CD14-positive monocyte (primary cell): Measurements from ENCODE around the gene SIPA1L3. TPM values are rescaled to one million over a fixed set of nuclear protein-coding genes. Genes with fewer than 3 reads are reported as not detected.

Experiments
- DNase-seq, 3 donors: peaks; one replicate each; pipeline ENCODE4 v3.0.0-alpha.2; 2011 to 2022
- H2AFZ ChIP-seq: 2 replicates; pipeline ENCODE4 v1.6.0; 2012; ENCODE audit warnings: mild to moderate bottlenecking, low read depth, low read length, inconsistent platforms; ENCODE audit not compliant: insufficient read depth, poor library complexity, severe bottlenecking
- H3K27ac ChIP-seq, 2 donors: 1 replicate in 1 of 2; 2 replicates in 1 of 2; pipeline ENCODE4 v1.5.1; 2012 to 2013; ENCODE audit warnings: low read length in 2 of 2, control low read depth in 1 of 2, inconsistent platforms in 1 of 2, low read depth in 1 of 2, mild to moderate bottlenecking in 1 of 2
- H3K27me3 ChIP-seq, 2 donors: one replicate each; pipeline versions ENCODE4 v1.6.0 to v1.6.1; 2011 to 2013; ENCODE audit warnings: low read length in 2 of 2; ENCODE audit not compliant: control insufficient read depth in 2 of 2, insufficient read depth in 2 of 2
- H3K36me3 ChIP-seq, 2 donors: replicated peaks in 1 of 2; 1 replicate in 1 of 2; 2 replicates in 1 of 2; pipeline versions ENCODE4 v1.5.1 to v1.6.1; 2012 to 2013; ENCODE audit warnings: low read length in 2 of 2, control low read depth in 1 of 2, inconsistent platforms in 1 of 2, mild to moderate bottlenecking in 1 of 2; ENCODE audit not compliant: insufficient read depth in 2 of 2, control insufficient read depth in 1 of 2
- H3K4me1 ChIP-seq, 2 donors: 1 replicate in 1 of 2; 2 replicates in 1 of 2; pipeline versions ENCODE4 v1.5.1 to v1.6.1; 2012 to 2013; ENCODE audit warnings: low read length in 2 of 2, control low read depth in 1 of 2, inconsistent platforms in 1 of 2, mild to moderate bottlenecking in 1 of 2, moderate library complexity in 1 of 2; ENCODE audit not compliant: insufficient read depth in 2 of 2, control insufficient read depth in 1 of 2
- H3K4me2 ChIP-seq: replicated peaks from 2 replicates; pipeline ENCODE3; 2012; ENCODE audit warnings: low read length, moderate library complexity, mild to moderate bottlenecking; ENCODE audit not compliant: poor library complexity, severe bottlenecking; ENCODE audit errors: extremely low read depth
- H3K4me3 ChIP-seq, 3 experiments: fragments of 200-600 bp in 1 of 3; sonication (generic) in 1 of 3; replicated peaks in 1 of 3; 1 replicate in 2 of 3; 2 replicates in 1 of 3; pipeline ENCODE4 v1.5.1; 2011 to 2013; ENCODE audit warnings: low read length in 3 of 3, mild to moderate bottlenecking in 3 of 3, control low read depth in 2 of 3, low read depth in 2 of 3, inconsistent platforms in 1 of 3, moderate library complexity in 1 of 3
- H3K79me2 ChIP-seq: 2 replicates; pipeline ENCODE4 v1.6.0; 2012; ENCODE audit warnings: mild to moderate bottlenecking, control low read depth, inconsistent platforms, low read length, moderate library complexity; ENCODE audit not compliant: insufficient read depth
- H3K9ac ChIP-seq: 2 replicates; pipeline ENCODE4 v1.6.0; 2017; ENCODE audit warnings: low read length, mild to moderate bottlenecking; ENCODE audit not compliant: insufficient read depth, poor library complexity, severe bottlenecking
- H3K9me3 ChIP-seq, 2 donors: replicated peaks in 1 of 2; 1 replicate in 1 of 2; 2 replicates in 1 of 2; pipeline versions ENCODE4 v1.5.1 to v1.6.1; 2012 to 2013; ENCODE audit warnings: low read length in 2 of 2, control low read depth in 1 of 2; ENCODE audit not compliant: control insufficient read depth in 1 of 2, insufficient read depth in 1 of 2
- H4K20me1 ChIP-seq: 2 replicates; pipeline ENCODE4 v1.6.0; 2012; ENCODE audit warnings: mild to moderate bottlenecking, low read length, control low read depth, moderate library complexity; ENCODE audit not compliant: insufficient read depth
- H3K27ac Mint-ChIP-seq, 7 donors: one replicate each; pipeline ENCODE4 v1.8.0; 2020; ENCODE audit warnings: mild to moderate bottlenecking in 7 of 7, mixed read lengths in 7 of 7, moderate library complexity in 6 of 7, inconsistent platforms in 2 of 7
- H3K27me3 Mint-ChIP-seq, 3 donors: one replicate each; pipeline ENCODE4 v1.8.0; 2021 to 2022; ENCODE audit warnings: low read depth in 3 of 3, mild to moderate bottlenecking in 3 of 3, mixed read lengths in 3 of 3, moderate library complexity in 3 of 3, inconsistent platforms in 1 of 3
- H3K36me3 Mint-ChIP-seq, 2 donors: one replicate each; pipeline ENCODE4 v1.8.0; 2020; ENCODE audit warnings: mixed read lengths in 2 of 2, inconsistent platforms in 1 of 2, mild to moderate bottlenecking in 1 of 2
- H3K4me1 Mint-ChIP-seq: one replicate; pipeline ENCODE4 v1.8.0; 2020; ENCODE audit warnings: mild to moderate bottlenecking, mixed read lengths
- H3K4me3 Mint-ChIP-seq, 2 donors: one replicate each; pipeline ENCODE4 v1.8.0; 2020; ENCODE audit warnings: mild to moderate bottlenecking in 2 of 2, mixed read lengths in 2 of 2, moderate library complexity in 1 of 2
- H3K9me3 Mint-ChIP-seq, 7 donors: one replicate each; pipeline ENCODE4 v1.8.0; 2020 to 2022; ENCODE audit warnings: mixed read lengths in 7 of 7, mild to moderate bottlenecking in 6 of 7, moderate library complexity in 6 of 7, inconsistent platforms in 2 of 7
- WGBS: methylation state at CpG from one replicate; pipeline ENCODE4 v1.1.5; 2013; ENCODE audit warnings: missing lambda C conversion rate; ENCODE audit not compliant: insufficient coverage; 5-methylcytosine and 5-hydroxymethylcytosine counted together
- intact Hi-C, 2 donors: fragments of 100-400 bp; cut with micrococcal nuclease; formaldehyde crosslinking; loops; one replicate each; pipeline versions ENCODE4 v1.15.0 to v1.15.1; 2023
- polyA plus RNA-seq, 3 donors: library from polyadenylated mRNA; depleted of rRNA in 1 of 3; unstranded in 2 of 3; stranded (reverse) in 1 of 3; fragments of 300-500 nt in 2 of 3; fragments of >200 nt in 1 of 3; fragmentation: Illumina TruSeq in 2 of 3; gene quantifications; 1 replicate in 2 of 3; 2 replicates in 1 of 3; pipeline ENCODE4 v1.2.3, GENCODE V29; 2012 to 2021
- TF ChIP-seq, protein P1 (sequence below): fragments of 200-600 bp; IDR thresholded peaks from one replicate; pipeline ENCODE4 v1.8.0; 2022; ENCODE audit warnings: antibody characterized with exemption, mild to moderate bottlenecking

Gene SIPA1L3
- polyA plus RNA-seq, 3 donors: 0.55 to 4.5 (median 0.99) TPM

DNA sequence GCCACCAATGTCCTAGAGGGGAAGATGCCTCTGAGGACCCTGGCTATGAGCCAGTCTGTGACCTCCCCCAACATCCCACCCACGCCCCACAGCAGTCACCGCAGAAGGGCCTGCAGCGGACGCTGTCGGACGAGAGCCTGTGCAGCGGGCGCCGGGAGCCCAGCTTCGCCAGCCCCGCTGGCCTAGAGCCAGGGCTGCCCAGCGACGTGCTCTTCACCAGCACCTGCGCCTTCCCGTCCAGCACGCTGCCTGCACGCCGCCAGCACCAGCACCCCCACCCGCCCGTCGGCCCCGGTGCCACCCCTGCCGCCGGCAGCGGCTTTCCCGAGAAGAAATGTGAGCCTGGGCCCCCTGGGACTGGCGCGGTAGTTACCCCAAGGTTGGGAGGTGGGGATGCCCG, 286.4 kb downstream of the SIPA1L3 start:
- Histone ChIP-seq H3K27me3 (no peaks in the 10 kb centered on the region), H4K20me1 (no peaks in the 10 kb centered on the region), H3K9ac (no peak overlapping the region), H3K9me3 (no peaks in the 10 kb centered on the region), H3K36me3 (peaks cover 3 to 5% of the 10 kb centered on the region in 2 donors), H3K27ac (no peak overlapping the region), H2AFZ (no peak overlapping the region), H3K4me2 (no peak overlapping the region), H3K79me2 (no peaks in the 10 kb centered on the region), H3K4me1 (no peaks in the 10 kb centered on the region), H3K4me3 (no peak overlapping the region)
- peaks cover 0 to 15% (median 4%) of the 10 kb centered on the region in 7 donors for H3K9me3 Mint-ChIP-seq
- DNase-seq: no peak
- H3K27ac Mint-ChIP-seq: no peak overlapping the region
- intact Hi-C loops: no loop called here
- TF ChIP-seq, protein P1, sequence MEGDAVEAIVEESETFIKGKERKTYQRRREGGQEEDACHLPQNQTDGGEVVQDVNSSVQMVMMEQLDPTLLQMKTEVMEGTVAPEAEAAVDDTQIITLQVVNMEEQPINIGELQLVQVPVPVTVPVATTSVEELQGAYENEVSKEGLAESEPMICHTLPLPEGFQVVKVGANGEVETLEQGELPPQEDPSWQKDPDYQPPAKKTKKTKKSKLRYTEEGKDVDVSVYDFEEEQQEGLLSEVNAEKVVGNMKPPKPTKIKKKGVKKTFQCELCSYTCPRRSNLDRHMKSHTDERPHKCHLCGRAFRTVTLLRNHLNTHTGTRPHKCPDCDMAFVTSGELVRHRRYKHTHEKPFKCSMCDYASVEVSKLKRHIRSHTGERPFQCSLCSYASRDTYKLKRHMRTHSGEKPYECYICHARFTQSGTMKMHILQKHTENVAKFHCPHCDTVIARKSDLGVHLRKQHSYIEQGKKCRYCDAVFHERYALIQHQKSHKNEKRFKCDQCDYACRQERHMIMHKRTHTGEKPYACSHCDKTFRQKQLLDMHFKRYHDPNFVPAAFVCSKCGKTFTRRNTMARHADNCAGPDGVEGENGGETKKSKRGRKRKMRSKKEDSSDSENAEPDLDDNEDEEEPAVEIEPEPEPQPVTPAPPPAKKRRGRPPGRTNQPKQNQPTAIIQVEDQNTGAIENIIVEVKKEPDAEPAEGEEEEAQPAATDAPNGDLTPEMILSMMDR: no peak
- WGBS: 97% methylated on average over 29 of the region's 29 CpGs
- peaks cover 32 to 47% of the 10 kb centered on the region in 2 donors for H3K36me3 Mint-ChIP-seq
- peaks cover 0 to 2% (median 0%) of the 10 kb centered on the region in 3 donors for H3K27me3 Mint-ChIP-seq
- peaks cover 2% of the 10 kb centered on the region for H3K4me1 Mint-ChIP-seq
- H3K4me3 Mint-ChIP-seq: no peak overlapping the region

DNA sequence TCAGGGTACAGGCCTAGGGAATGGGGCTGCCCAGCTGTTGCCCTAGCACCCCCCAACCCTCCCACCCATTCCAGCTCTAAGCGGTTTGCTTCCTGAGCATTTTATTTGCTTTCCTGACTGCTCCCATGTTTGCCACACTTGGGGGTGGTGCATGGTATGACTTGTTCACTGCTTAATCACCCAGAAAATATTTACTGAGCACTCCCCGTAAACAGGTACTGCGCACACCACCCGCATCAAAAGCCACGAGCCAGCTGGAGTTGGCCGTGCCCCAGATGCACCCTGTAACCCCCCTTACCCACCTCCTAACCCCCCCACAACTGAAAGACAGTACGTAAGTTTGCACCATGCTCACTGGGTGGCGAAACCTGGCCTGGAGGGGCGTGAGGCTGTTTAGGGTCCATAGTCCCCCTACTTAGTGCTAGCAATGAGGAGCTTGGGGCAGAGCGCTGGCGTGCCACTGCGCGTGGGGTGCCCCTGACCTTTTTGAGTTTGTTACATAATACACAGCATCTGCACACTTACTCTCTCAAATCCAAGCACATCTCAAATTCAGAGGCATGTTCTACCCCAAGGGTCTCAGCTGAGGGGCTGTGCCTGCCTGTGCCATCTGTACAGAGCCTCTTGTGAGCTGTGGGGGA, 287.2 kb downstream of the SIPA1L3 start:
- Mint-ChIP-seq H3K9me3 (peaks cover 0 to 15% (median 4%) of the 10 kb centered on the region in 7 donors), H3K36me3 (peaks cover 32 to 48% of the 10 kb centered on the region in 2 donors), H3K27ac (no peak overlapping the region), H3K4me3 (no peak overlapping the region), H3K27me3 (peaks cover 0 to 2% (median 0%) of the 10 kb centered on the region in 3 donors), H3K4me1 (no peaks in the 10 kb centered on the region)
- Histone ChIP-seq H3K4me1 (no peaks in the 10 kb centered on the region), H3K36me3 (peaks cover 7 to 8% of the 10 kb centered on the region in 2 donors), H4K20me1 (no peaks in the 10 kb centered on the region), H3K9me3 (no peaks in the 10 kb centered on the region), H2AFZ (no peak overlapping the region), H3K79me2 (no peaks in the 10 kb centered on the region), H3K9ac (no peak overlapping the region), H3K27ac (no peak overlapping the region), H3K27me3 (no peaks in the 10 kb centered on the region), H3K4me3 (no peak overlapping the region), H3K4me2 (no peak overlapping the region)
- WGBS: 86% methylated on average over 11 of the region's 13 CpGs
- TF ChIP-seq, protein P1: no peak
- intact Hi-C loops: no loop called here
- DNase-seq: no peak
